ENCODE data around the gene STK32C. TPM values are rescaled to one million over a fixed set of nuclear protein-coding genes. Genes with fewer than 3 reads are reported as not detected.

Gene STK32C
- total RNA-seq, 1 experiment from 2014 or later: 7.6 TPM

DNA sequence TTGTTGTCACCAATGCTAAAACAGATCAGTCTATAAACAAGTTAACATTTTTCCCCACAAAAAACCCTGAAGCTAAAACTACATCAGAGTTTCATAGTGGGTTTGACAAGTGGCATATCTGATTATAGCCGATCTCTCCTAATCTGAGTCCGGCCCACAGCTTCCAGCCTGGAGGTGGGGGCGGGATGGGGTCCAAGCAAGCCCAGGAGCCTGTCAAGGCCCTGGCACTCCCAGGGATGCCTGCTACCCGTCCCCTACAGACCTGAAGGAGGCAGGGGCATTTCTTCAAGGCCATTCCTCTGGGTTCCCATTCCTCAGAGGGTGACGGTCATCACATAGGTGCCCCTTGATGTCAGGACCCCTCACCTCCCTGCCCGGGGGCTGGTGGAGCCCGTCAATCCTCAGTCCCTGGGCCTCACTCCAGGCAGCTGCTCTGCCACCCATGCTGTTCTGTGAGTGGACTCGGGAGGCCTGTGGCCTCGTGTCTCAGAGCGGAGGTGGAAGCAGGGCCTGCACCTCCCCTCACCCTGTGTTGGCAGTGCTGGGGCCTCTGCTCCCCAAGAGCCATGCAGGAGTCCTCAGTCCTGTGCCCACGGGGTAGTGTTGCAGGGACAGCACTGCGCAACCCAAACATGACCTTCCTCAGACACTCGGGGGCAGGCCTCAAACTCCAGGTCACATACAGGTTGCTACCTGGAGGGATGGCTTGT lies 112.2 kb downstream of the STK32C start:
- in situ Hi-C loops (cut with HindIII; ENCODE audit: low pct_unique_long_range_greater_than_20kb, low sequenced_read_pairs): no loop called here
- DNase-seq (ENCODE audit: low read depth, low spot score): no peak

- in situ Hi-C loops (cut with HindIII; ENCODE audit: low pct_unique_long_range_greater_than_20kb, low sequenced_read_pairs): no loop called here
- no peak for DNase-seq (ENCODE audit: low read depth, low spot score)
Measured at GRCh38 chr10:132194726-132195125, 113.0 kb downstream of the STK32C start.

DNA sequence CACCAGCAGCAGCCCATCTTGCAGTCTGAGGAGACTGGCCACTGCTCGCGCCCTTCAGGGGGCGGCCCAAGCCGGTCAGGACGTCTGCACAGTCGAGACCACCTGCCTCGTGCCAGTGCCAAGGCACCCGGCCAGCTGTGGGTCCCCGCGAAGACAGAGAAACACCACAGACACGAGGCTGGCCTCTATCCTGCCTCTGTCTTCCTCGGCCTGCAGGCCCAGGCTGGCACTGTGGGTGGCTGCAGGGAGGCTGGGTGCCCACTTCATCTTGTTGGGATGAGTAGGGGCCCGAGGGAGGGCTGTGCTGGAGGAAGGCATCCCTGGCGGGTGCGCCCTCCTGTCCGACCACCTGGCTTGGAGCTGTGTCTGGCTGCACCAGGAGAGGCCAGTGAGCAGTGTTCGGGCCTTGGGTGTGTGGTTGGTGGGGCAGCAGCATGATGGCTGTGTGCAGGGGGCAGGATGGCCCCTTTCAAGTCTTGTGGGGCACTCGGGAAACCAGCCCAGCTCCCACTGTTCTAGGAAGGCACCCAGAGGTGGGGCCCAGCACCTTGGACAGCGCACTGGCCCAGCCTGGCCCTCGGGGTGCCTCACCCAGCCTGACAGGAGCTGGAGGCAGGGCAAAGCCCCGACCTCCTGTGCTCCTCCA lies 113.7 kb downstream of the STK32C start:
- no peak for DNase-seq (ENCODE audit: low read depth, low spot score)
- in situ Hi-C loops (cut with HindIII; ENCODE audit: low pct_unique_long_range_greater_than_20kb, low sequenced_read_pairs): no loop called here

DNA sequence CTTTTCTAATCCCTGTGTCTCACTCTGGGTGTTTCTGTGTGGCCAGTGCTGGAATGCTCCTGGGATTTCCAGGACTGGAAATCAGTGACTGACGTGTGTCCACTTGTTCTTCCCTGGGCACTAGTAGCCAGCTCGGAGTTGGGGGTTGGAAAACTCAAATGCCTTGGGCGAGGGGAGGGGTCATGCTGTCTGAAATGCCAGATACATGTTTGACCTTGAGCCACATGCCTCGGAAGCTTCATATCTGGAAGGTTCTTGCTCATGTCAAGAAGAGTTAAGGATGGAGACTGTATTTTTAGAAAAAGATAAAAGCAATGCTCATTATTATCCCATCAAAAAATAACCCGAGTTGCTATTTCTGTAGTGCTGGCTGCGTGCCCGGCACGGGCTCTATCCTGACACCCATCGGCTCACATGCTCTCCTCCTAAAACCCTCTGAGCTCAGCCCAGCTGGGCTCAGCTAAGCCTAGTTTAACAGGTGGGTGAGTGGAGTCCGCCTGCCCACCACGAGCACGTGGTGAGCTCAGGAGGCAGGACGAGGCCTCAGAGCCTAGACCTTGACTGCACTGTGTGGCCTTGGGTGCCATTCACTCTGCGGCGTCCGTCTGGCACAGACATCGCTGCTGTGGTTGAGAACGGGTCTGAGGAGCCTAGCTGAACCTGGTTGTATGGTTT lies 114.6 kb downstream of the STK32C start:
- in situ Hi-C loops (cut with HindIII; ENCODE audit: low pct_unique_long_range_greater_than_20kb, low sequenced_read_pairs): no loop called here
- no peak for DNase-seq (ENCODE audit: low read depth, low spot score)

GRCh38 chr10:132192076-132192975 lies 115.4 kb downstream of the STK32C start:
- in situ Hi-C loops (cut with HindIII; ENCODE audit: low pct_unique_long_range_greater_than_20kb, low sequenced_read_pairs): no loop called here
- DNase-seq (ENCODE audit: low read depth, low spot score): no peak

DNA sequence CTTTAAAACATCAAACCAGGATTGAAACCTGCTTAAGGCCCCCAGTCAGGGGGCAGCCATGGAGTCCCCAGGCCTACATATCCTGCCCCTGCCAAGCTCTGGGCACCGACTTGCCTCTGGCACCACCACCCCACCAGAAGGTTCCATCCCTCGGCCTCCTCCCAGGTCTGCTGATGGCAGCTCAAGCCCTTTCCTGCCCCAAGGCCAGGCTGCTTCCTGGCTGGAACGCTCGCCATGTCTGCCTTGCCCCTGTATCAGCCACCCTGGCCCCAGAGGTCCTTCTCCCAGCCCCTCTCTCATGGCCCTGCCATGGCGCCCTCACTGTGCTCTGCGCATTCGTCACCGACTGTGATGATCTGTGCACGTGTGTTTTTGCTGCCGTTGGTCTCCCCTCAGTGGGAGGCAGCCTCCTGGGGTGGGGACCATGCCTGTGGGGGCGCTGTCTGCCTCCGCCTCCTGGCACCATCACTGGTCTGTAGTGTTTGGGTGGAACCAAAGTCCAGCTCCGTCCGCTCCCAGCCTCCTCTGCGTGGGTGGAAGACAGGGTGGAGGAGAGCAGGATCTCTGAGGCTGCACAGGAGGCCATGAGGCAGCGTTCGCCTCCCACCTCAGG lies 117.8 kb downstream of the STK32C start:
- in situ Hi-C loops (cut with HindIII; ENCODE audit: low pct_unique_long_range_greater_than_20kb, low sequenced_read_pairs): no loop called here

DNA sequence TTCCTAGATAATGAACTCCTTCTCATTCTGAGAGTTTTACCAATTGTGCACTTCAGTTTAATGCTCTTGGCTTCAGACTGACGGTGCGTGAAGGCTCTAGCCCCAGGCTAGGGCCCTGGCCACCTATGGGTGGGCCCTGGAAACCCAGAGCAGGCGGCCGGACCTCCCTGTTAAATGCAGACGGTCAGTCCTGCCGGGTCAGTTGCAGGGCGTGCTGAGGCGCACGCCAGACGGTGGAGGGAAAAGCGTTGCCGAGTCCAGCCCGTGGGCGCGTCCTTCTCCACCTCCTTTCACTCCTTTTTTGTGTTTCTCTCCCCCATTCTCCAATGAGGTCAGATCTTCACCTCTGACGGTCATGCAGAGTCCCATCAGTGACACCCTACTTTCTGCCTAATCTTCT lies 118.7 kb downstream of the STK32C start:
- DNase-seq (ENCODE audit: low read depth, low spot score): no peak
- in situ Hi-C loops (cut with HindIII; ENCODE audit: low pct_unique_long_range_greater_than_20kb, low sequenced_read_pairs): no loop called here

More for the DNA sequence above, 117.8 kb downstream of the STK32C start:
- DNase-seq (ENCODE audit: low read depth, low spot score): no peak

DNA sequence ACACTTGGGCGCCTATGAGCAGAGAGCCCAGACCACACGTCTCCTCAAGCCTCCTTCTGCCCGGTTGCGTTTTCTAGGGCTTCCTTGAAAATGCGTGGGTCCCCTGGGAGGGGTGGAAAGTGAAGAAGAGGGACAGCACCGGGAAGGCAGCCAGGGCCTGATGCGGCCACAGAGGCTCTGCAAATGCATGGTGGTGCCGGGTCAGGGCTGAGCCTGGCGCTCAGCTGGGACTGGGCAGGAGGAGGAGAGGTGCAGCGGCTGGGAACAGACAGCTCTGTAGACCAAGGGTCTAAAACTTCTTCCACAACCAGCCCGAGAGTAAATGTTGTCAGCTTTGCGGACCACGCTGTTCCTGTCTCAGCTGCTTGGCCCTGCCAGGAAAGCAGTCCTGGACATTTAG lies 119.4 kb downstream of the STK32C start:
- in situ Hi-C loops (cut with HindIII; ENCODE audit: low pct_unique_long_range_greater_than_20kb, low sequenced_read_pairs): no loop called here

DNA sequence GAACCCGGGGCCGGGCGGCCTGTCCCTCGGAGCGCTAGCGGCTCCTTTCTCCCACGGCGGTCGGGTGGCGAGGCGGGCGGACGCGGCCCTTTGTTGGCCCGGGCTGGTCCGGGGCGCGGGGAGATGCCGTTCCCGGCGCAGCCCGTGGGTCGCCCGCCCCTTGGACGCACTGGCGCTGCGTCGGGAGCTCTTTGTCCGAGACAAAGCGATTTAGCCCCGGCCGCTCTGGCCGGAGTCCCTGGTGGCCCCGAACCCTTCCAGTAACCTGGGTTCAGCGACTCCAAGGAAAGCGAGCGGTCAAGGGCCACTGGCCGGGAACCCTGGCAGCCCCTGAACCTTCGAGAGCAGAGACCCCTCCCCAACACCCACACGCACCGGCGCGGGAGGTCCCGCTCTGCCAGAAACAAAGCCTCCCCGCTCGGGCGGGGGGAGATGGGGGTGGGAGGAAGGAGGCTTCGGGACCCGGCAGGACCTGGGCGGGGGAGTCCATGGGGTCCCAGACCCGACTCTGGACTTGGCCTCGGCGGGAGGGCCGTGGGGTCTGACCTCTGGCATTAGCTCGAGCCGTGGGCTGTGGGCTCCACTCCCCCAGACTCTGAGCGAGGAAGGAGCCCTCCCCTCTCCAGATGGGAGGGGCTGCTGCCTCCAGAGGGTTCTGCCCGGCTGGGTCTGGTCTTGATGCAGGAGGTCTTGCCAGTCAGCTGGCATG lies 120.2 kb downstream of the STK32C start:
- in situ Hi-C loops (cut with HindIII; ENCODE audit: low pct_unique_long_range_greater_than_20kb, low sequenced_read_pairs): no loop called here
- DNase-seq (ENCODE audit: low read depth, low spot score): no peak

More for the DNA sequence above, 119.4 kb downstream of the STK32C start:
- no peak for DNase-seq (ENCODE audit: low read depth, low spot score)

DNA sequence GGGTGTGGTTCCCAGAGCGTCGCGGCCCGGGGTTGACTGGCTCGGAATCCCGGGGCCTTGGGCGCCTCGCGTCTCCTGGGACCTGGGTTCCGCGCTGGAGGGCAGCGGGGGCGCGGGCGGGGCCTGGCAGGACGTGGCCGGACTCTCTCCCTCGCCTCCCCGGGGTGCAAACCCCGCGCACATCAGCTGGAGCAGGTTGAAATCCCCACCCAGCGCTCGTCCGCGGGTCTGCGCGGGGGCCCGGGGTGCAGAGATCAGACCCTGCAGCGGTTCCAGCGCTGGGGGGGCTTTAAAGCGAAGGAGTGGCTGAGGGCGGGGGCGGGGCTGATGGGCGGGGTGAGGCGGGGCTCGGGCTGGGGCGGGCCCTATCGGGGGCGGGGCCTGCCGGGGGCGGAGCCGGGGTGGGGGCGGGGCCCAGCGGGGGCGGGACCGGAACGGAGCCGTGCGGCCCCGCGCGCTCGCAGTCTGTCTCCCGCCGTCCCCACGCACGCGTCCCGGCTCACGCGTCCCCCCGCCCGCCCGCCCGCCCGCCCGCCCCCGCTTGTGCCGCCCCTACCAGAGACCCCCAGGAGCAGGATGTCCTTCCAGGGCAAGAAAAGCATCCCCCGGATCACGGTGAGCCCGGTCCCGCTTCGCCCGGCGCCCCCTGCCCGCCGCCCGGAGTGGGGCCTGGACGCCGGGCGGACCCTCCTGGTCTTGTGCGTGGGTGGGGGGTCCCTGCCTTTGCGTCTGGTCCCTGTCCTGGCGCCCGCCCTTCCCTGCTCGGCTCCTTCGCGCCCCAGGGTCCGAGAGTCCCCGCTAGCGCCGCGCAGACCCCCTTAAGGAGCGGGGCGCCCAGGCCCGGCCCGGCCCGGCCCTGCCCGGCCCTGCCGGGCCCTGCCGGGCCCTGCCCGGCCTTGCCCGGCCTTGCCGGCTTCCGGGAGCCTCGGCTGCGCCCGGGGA lies 121.0 kb downstream of the STK32C start, which contains the start of gene DPYSL4:
DPYSL4 (plus strand) TSS at position 461 of the 942 bp plus-strand sequence; CDS start at position 577, 116 bp downstream.
- DNase-seq (ENCODE audit: low read depth, low spot score): no peak
- in situ Hi-C loops (cut with HindIII; ENCODE audit: low pct_unique_long_range_greater_than_20kb, low sequenced_read_pairs): no loop called here

DNA sequence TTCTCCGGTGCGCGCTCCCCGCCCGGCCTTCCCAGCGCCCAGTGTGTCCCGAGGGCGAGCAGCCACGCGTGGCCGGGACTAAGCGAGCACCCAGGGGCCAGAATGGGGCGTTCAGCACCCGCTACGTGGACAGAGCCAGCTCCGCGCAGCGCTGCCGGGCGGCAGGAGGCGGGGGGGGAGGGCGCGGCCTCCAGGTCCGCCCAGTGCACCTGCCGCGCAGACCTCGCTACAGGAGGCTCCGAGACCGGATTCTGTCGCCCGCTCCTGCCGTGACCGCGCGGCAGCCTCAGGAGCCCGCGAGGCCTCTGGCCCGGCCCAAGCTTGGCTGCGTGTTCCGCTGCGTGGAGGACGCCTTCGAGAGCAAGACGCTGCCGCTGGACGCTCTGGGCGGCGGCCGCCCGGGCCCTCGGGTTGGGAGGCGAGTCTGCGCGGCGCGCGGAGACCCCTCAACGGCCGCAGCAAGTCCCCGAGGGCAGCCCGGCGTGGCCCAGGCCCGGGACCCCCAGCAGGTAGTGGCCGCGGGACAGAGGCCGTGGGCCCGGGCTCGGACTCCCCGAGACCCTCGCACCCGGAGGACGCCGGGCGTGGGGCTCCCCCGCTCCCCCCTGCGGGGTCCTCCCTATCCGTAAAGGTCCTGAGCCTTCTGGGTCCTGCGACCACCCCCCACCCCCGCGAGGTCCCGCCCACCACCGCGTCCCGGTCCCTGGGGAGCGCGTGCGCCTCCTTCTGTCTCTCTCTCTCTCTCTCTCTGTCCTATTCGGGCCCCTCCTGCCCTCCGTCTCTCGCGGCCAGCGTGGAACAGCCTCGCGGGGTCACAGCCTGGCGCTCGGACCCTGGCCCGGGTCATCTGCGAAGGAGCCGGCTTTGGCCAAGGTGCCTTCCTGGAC lies 121.9 kb downstream of the STK32C start:
- DNase-seq (ENCODE audit: low read depth, low spot score): no peak
- in situ Hi-C loops (cut with HindIII; ENCODE audit: low pct_unique_long_range_greater_than_20kb, low sequenced_read_pairs): no loop called here

- in situ Hi-C loops (cut with HindIII; ENCODE audit: low pct_unique_long_range_greater_than_20kb, low sequenced_read_pairs): no loop called here
- no peak for DNase-seq (ENCODE audit: low read depth, low spot score)
Measured at GRCh38 chr10:132184816-132185593, 122.7 kb downstream of the STK32C start.

- no peak for DNase-seq (ENCODE audit: low read depth, low spot score)
- in situ Hi-C loops (cut with HindIII; ENCODE audit: low pct_unique_long_range_greater_than_20kb, low sequenced_read_pairs): no loop called here
Measured at GRCh38 chr10:132183046-132183445, 124.7 kb downstream of the STK32C start.

GRCh38 chr10:132182591-132182990 lies 125.2 kb downstream of the STK32C start:
- no peak for DNase-seq (ENCODE audit: low read depth, low spot score)
- in situ Hi-C loops (cut with HindIII; ENCODE audit: low pct_unique_long_range_greater_than_20kb, low sequenced_read_pairs): no loop called here

Data from SK-MEL-5 (cell line).